ENCODE data around the gene MT1F.

DNA sequence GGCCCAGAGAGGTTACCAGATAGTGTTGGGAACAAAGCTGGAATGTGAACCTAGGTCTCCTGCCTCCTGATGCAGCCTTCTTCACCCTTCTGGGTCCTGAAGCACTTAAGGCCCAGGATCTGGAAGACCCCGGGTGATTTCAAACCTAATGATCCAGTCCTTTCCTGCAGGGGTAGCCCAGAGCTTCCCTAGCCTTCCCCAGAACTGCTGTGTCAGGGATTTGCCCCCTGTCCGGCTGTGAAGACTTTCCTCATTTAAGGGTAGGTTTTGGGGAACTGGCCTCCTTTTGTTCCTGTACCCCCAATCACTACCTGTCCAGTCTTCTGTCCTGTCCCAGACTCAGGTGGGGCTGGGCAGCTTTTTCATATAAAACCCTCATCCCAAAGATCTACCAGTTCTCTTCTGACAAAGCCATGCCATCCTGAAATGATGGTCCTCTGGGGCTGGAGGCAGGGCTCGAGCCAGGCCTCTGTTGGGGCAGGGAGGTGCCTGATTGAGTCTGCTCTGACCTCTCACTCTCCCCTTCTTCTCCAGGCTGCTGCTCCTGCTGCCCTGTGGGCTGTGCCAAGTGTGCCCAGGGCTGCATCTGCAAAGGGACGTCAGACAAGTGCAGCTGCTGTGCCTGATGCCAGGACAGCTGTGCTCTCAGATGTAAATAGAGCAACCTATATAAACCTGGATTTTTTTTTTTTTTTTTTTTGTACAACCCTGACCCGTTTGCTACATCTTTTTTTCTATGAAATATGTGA is 25.8 kb downstream of the MT1F start:
- TF ChIP-seq MAFF (IDR thresholded peaks at IDR 0.05; ENCODE audit: low read length) (peak; percentile 65), CREM (IDR thresholded peaks at IDR 0.05; ENCODE audit: low read depth) (no peak), RBM15 (IDR thresholded peaks at IDR 0.05; ENCODE audit: insufficient read depth, low read length) (no peak), DPF2 (IDR thresholded peaks at IDR 0.05) (no peak), RAD21 (CRISPR knock-in tag; conservative IDR thresholded peaks at IDR 0.05 in 1 of 2, IDR thresholded peaks at IDR 0.05 in 1 of 2) (no peak), RB1 (IDR thresholded peaks at IDR 0.05; ENCODE audit: low read depth) (no peak), NR2C1 (IDR thresholded peaks at IDR 0.05) (no peak), NR2C1 (tag; IDR thresholded peaks at IDR 0.05) (no peak)
- TF ChIP-seq, protein P1, sequence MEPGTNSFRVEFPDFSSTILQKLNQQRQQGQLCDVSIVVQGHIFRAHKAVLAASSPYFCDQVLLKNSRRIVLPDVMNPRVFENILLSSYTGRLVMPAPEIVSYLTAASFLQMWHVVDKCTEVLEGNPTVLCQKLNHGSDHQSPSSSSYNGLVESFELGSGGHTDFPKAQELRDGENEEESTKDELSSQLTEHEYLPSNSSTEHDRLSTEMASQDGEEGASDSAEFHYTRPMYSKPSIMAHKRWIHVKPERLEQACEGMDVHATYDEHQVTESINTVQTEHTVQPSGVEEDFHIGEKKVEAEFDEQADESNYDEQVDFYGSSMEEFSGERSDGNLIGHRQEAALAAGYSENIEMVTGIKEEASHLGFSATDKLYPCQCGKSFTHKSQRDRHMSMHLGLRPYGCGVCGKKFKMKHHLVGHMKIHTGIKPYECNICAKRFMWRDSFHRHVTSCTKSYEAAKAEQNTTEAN (CRISPR knock-in tag; IDR thresholded peaks at IDR 0.05), result no peak
- TF ChIP-seq, protein P2, sequence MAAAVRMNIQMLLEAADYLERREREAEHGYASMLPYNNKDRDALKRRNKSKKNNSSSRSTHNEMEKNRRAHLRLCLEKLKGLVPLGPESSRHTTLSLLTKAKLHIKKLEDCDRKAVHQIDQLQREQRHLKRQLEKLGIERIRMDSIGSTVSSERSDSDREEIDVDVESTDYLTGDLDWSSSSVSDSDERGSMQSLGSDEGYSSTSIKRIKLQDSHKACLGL (CRISPR knock-in tag; IDR thresholded peaks at IDR 0.05; ENCODE audit: borderline replicate concordance, poor library complexity, severe bottlenecking), result no peak
- TF ChIP-seq, protein P3, sequence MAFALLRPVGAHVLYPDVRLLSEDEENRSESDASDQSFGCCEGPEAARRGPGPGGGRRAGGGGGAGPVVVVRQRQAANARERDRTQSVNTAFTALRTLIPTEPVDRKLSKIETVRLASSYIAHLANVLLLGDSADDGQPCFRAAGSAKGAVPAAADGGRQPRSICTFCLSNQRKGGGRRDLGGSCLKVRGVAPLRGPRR (CRISPR knock-in tag; IDR thresholded peaks at IDR 0.05), result no peak
